Subcutaneous abdominal adipose tissue (tissue), 5 donors: Measurements from ENCODE around the gene ANKRD11.
"Not testable (repeated sequence)": the region's sequence is repeated elsewhere in the genome, so short reads cannot be mapped to it uniquely, and the experiment has no call there.

ENCODE experiments used
- H3K27ac ChIP-seq: one replicate; pipeline ENCODE4 v1.7.0; 2013; ENCODE audit warnings: low read depth, mild to moderate bottlenecking, inconsistent platforms, low read length, moderate library complexity
- H3K27me3 ChIP-seq, 5 donors: one replicate each; pipeline ENCODE4 v1.7.0; 2013; ENCODE audit warnings: low read length in 5 of 5, inconsistent platforms in 1 of 5; ENCODE audit not compliant: control insufficient read depth in 5 of 5, insufficient read depth in 4 of 5
- H3K36me3 ChIP-seq, 5 donors: one replicate each; pipeline ENCODE4 v1.7.0; 2013; ENCODE audit warnings: low read length in 5 of 5; ENCODE audit not compliant: control insufficient read depth in 5 of 5, insufficient read depth in 5 of 5
- H3K4me1 ChIP-seq, 5 donors: one replicate each; pipeline ENCODE4 v1.7.0; 2013; ENCODE audit warnings: low read length in 5 of 5, mild to moderate bottlenecking in 3 of 5, moderate library complexity in 1 of 5; ENCODE audit not compliant: control insufficient read depth in 5 of 5, insufficient read depth in 5 of 5
- H3K4me3 ChIP-seq, 5 donors: one replicate each; pipeline ENCODE4 v1.7.0; 2013; ENCODE audit warnings: low read length in 5 of 5, low read depth in 1 of 5
- H3K9ac ChIP-seq, 5 donors: one replicate each; pipeline ENCODE4 v1.7.0; 2013; ENCODE audit warnings: low read length in 5 of 5, mild to moderate bottlenecking in 4 of 5, moderate library complexity in 3 of 5
- H3K9me3 ChIP-seq, 5 donors: one replicate each; pipeline ENCODE4 v1.7.0; 2013; ENCODE audit warnings: low read length in 5 of 5; ENCODE audit not compliant: control insufficient read depth in 5 of 5
- donor health status: healthy.
- donor health status: healthy.
- donor health status: healthy.
- donor health status: healthy.
- donor health status: healthy.

The ANKRD11 gene

GRCh38 chr16:89437251-89437987, 52.9 kb downstream of the ANKRD11 start:
- Histone ChIP-seq H3K9ac (no peak overlapping the region), H3K4me3 (no peak overlapping the region), H3K4me1 (peaks cover 11 to 49% (median 31%) of the 10 kb centered on the region in 5 donors), H3K27me3 (no peaks in the 10 kb centered on the region), H3K9me3 (no peaks in the 10 kb centered on the region), H3K36me3 (no peaks in the 10 kb centered on the region), H3K27ac (no peak overlapping the region)

- H3K4me1 ChIP-seq = peaks cover 9 to 45% (median 32%) of the 10 kb centered on the region in 5 donors
Observed at GRCh38 chr16:89436366-89436765, 54.0 kb downstream of the ANKRD11 start.

GRCh38 chr16:89435059-89435458, 55.3 kb downstream of the ANKRD11 start:
- H3K9me3 ChIP-seq, H3K9ac ChIP-seq, H3K36me3 ChIP-seq, H3K27me3 ChIP-seq, H3K27ac ChIP-seq, H3K4me3 ChIP-seq: not testable (repeated sequence)
- H3K4me1 ChIP-seq = peaks cover 14 to 45% (median 35%) of the 10 kb centered on the region in 5 donors

More at GRCh38 chr16:89436366-89436765, 54.0 kb downstream of the ANKRD11 start:
- no peak overlapping the region for H3K27ac ChIP-seq
- no peaks in the 10 kb centered on the region for H3K36me3 ChIP-seq
- no peaks in the 10 kb centered on the region for H3K27me3 ChIP-seq
- H3K9me3 ChIP-seq = no peaks in the 10 kb centered on the region
- no peak overlapping the region for H3K9ac ChIP-seq
- no peak overlapping the region for H3K4me3 ChIP-seq

- Histone ChIP-seq H3K4me3 (no peak overlapping the region), H3K4me1 (peaks cover 10 to 40% (median 30%) of the 10 kb centered on the region in 5 donors), H3K27ac (no peak overlapping the region), H3K36me3 (no peaks in the 10 kb centered on the region), H3K9ac (no peak overlapping the region), H3K27me3 (no peaks in the 10 kb centered on the region), H3K9me3 (no peaks in the 10 kb centered on the region)
Observed at GRCh38 chr16:89434490-89434889, 55.9 kb downstream of the ANKRD11 start.

- peaks cover 9 to 39% (median 27%) of the 10 kb centered on the region in 5 donors for H3K4me1 ChIP-seq
- not testable (repeated sequence) for H3K9me3 ChIP-seq, H3K27me3 ChIP-seq, H3K4me3 ChIP-seq, H3K36me3 ChIP-seq, H3K9ac ChIP-seq, H3K27ac ChIP-seq
Observed at GRCh38 chr16:89433363-89433984, 56.9 kb downstream of the ANKRD11 start.

- H3K27me3 ChIP-seq = no peaks in the 10 kb centered on the region
- H3K9me3 ChIP-seq = no peaks in the 10 kb centered on the region
- H3K9ac ChIP-seq = no peak overlapping the region
- H3K4me3 ChIP-seq = no peak overlapping the region
- peaks cover 0 to 3% (median 0%) of the 10 kb centered on the region in 5 donors for H3K36me3 ChIP-seq
- H3K4me1 ChIP-seq = peaks cover 9 to 41% (median 27%) of the 10 kb centered on the region in 5 donors
- no peak overlapping the region for H3K27ac ChIP-seq
Observed at GRCh38 chr16:89431630-89432029, 58.7 kb downstream of the ANKRD11 start.

- H3K4me3 ChIP-seq = no peak overlapping the region
- H3K9ac ChIP-seq = no peak overlapping the region
- no peaks in the 10 kb centered on the region for H3K27me3 ChIP-seq
- no peaks in the 10 kb centered on the region for H3K9me3 ChIP-seq
- peaks cover 9 to 45% (median 26%) of the 10 kb centered on the region in 5 donors for H3K4me1 ChIP-seq
- no peak overlapping the region for H3K27ac ChIP-seq
- peaks cover 0 to 3% (median 0%) of the 10 kb centered on the region in 5 donors for H3K36me3 ChIP-seq
Observed at GRCh38 chr16:89431158-89431584, 59.2 kb downstream of the ANKRD11 start.

GRCh38 chr16:89430436-89431157, 59.8 kb downstream of the ANKRD11 start:
- H3K9ac ChIP-seq = no peak overlapping the region
- no peaks in the 10 kb centered on the region for H3K27me3 ChIP-seq
- H3K9me3 ChIP-seq = no peaks in the 10 kb centered on the region
- no peak overlapping the region for H3K27ac ChIP-seq
- no peak overlapping the region for H3K4me3 ChIP-seq
- peaks cover 12 to 47% (median 27%) of the 10 kb centered on the region in 5 donors for H3K4me1 ChIP-seq
- H3K36me3 ChIP-seq = peaks cover 0 to 3% (median 0%) of the 10 kb centered on the region in 5 donors

- not testable (repeated sequence) for H3K27me3 ChIP-seq, H3K9me3 ChIP-seq, H3K36me3 ChIP-seq, H3K27ac ChIP-seq, H3K4me3 ChIP-seq, H3K9ac ChIP-seq
- peaks cover 13 to 42% (median 33%) of the 10 kb centered on the region in 5 donors for H3K4me1 ChIP-seq
Observed at GRCh38 chr16:89428605-89429004, 61.8 kb downstream of the ANKRD11 start.
